KMS-11 (cell line): ENCODE results near the gene RBM48.
"Not testable (repeated sequence)": the region's sequence is repeated elsewhere in the genome, so short reads cannot be mapped to it uniquely, and the experiment has no call there.

Source experiments
- H2AFZ ChIP-seq: fragments of 200-600 bp; sonication (generic); 2 replicates; pipeline ENCODE4 v1.6.1; 2016; ENCODE audit warnings: antibody characterized with exemption, mixed run types, low read depth
- H3K27ac ChIP-seq: fragments of 200-600 bp; sonication (generic); 2 replicates; pipeline ENCODE4 v1.6.1; 2016; ENCODE audit warnings: mild to moderate bottlenecking, mixed run types
- H3K27me3 ChIP-seq: fragments of 200-600 bp; sonication (generic); 2 replicates; pipeline ENCODE4 v1.6.1; 2017; ENCODE audit warnings: mild to moderate bottlenecking, low read depth, mixed run types, moderate library complexity; ENCODE audit not compliant: insufficient read depth
- H3K36me3 ChIP-seq: fragments of 200-600 bp; sonication (generic); 2 replicates; pipeline ENCODE4 v1.6.1; 2017; ENCODE audit warnings: mild to moderate bottlenecking, mixed run types; ENCODE audit not compliant: insufficient read depth
- H3K4me1 ChIP-seq: fragments of 200-600 bp; sonication (generic); 2 replicates; pipeline ENCODE4 v1.6.1; 2016; ENCODE audit warnings: mild to moderate bottlenecking, low read depth, mixed run types; ENCODE audit not compliant: poor library complexity, severe bottlenecking
- H3K4me2 ChIP-seq: fragments of 200-600 bp; sonication (generic); 2 replicates; pipeline ENCODE4 v1.7.0; 2016; ENCODE audit warnings: mild to moderate bottlenecking, mixed run types
- H3K4me3 ChIP-seq: fragments of 200-600 bp; sonication (generic); IDR thresholded peaks from 2 replicates; pipeline ENCODE4 v1.6.1; 2017; ENCODE audit warnings: low read depth, low read length, mixed read lengths; ENCODE audit not compliant: insufficient read depth
- H3K79me2 ChIP-seq: fragments of 200-600 bp; sonication (generic); 2 replicates; pipeline ENCODE4 v1.6.1; 2016; ENCODE audit warnings: low read depth, mixed run types; ENCODE audit not compliant: insufficient read depth
- H3K9ac ChIP-seq: fragments of 200-600 bp; sonication (generic); 2 replicates; pipeline ENCODE4 v1.6.1; 2016; ENCODE audit warnings: mild to moderate bottlenecking, mixed run types
- H4K20me1 ChIP-seq: fragments of 200-600 bp; sonication (generic); 2 replicates; pipeline ENCODE4 v1.6.1; 2016; ENCODE audit warnings: mild to moderate bottlenecking, mixed run types; ENCODE audit not compliant: insufficient read depth
- TF ChIP-seq, protein P1 (sequence below): fragments of 200-600 bp; sonication (generic); conservative IDR thresholded peaks from 2 replicates; pipeline ENCODE4 v1.6.1; 2017; ENCODE audit warnings: low read depth, mild to moderate bottlenecking, antibody characterized with exemption, low read length, moderate library complexity, mixed read lengths

The RBM48 gene

GRCh38 chr7:92528188-92528957 lies at the start of gene RBM48, which contains the start of gene PEX1:
Gene RBM48 (plus strand): TSS chr7:92528795. CDS start chr7:92528814, 19 bp downstream.
Gene PEX1 (minus strand): TSS chr7:92528520. CDS start chr7:92528435, 85 bp downstream.
- peaks cover 26% of the 10 kb centered on the region; the same call in 1 of the 2 replicates for H3K79me2 ChIP-seq
- H3K4me2 ChIP-seq = peak within 1 kb of the TSS; percentile 79
- no peaks in the 10 kb centered on the region; the same call in 1 of the 2 replicates for H3K36me3 ChIP-seq
- peak within 1 kb of the TSS; percentile 76 for H3K27ac ChIP-seq
- peaks cover 20% of the 10 kb centered on the region for H3K4me1 ChIP-seq
- no peaks in the 10 kb centered on the region for H4K20me1 ChIP-seq
- TF ChIP-seq, protein P1, sequence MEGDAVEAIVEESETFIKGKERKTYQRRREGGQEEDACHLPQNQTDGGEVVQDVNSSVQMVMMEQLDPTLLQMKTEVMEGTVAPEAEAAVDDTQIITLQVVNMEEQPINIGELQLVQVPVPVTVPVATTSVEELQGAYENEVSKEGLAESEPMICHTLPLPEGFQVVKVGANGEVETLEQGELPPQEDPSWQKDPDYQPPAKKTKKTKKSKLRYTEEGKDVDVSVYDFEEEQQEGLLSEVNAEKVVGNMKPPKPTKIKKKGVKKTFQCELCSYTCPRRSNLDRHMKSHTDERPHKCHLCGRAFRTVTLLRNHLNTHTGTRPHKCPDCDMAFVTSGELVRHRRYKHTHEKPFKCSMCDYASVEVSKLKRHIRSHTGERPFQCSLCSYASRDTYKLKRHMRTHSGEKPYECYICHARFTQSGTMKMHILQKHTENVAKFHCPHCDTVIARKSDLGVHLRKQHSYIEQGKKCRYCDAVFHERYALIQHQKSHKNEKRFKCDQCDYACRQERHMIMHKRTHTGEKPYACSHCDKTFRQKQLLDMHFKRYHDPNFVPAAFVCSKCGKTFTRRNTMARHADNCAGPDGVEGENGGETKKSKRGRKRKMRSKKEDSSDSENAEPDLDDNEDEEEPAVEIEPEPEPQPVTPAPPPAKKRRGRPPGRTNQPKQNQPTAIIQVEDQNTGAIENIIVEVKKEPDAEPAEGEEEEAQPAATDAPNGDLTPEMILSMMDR = peak; percentile 35; the same call in 1 of the 2 replicates
- no peaks in the 10 kb centered on the region for H3K27me3 ChIP-seq
- H3K9ac ChIP-seq = peak within 1 kb of the TSS; percentile 69
- H3K4me3 ChIP-seq = no peak within 1 kb of the TSS
- H2AFZ ChIP-seq = peak within 1 kb of the TSS; percentile 89

DNA sequence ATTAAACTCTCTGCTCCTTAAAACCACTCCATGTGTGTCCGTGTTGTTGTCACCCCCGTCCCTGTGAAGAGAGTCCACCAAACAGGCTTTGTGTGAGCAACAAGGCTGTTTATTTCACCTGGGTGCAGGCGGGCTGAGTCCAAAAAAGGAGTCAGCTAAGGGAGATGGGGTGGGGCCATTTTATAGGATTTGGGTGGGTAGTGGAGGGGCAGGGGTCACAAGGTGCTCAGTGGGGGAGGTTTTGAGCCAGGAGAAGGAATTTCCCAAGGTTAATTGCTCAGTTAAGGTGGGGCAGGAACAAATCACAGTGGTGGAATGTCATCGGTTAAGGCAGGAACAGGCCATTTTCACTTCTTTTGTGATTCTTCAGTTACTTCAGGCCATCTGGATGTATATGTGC lies 49.4 kb upstream of the RBM48 start:
- not testable (repeated sequence) for H4K20me1 ChIP-seq, H3K36me3 ChIP-seq, H3K4me2 ChIP-seq, H3K4me3 ChIP-seq, H3K27me3 ChIP-seq, H3K27ac ChIP-seq, H3K4me1 ChIP-seq, H2AFZ ChIP-seq, H3K9ac ChIP-seq, H3K79me2 ChIP-seq

DNA sequence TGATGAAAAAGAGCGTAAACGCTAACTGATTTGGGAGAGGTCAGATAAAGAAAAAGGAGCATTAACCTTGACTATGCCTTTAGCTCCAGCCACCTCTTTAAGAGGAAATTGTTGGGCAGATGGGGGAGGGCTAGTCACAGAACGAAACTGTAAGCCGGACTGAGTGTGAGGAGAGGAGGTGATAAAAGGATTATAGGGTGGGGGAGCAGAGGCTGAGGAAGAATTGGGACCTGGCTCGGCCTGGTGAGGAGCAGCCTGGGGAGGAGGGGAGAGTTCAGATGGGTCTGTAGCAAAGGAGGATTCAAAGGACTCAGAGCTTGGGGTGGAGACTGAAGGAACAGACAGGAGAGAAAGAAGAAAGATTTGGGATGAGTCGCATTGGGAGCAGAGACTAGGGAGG lies 45.0 kb upstream of the RBM48 start:
- not testable (repeated sequence) for H3K9ac ChIP-seq, H3K4me3 ChIP-seq, H3K27ac ChIP-seq, H3K4me1 ChIP-seq, H3K79me2 ChIP-seq, H4K20me1 ChIP-seq, H2AFZ ChIP-seq, H3K27me3 ChIP-seq, H3K4me2 ChIP-seq, H3K36me3 ChIP-seq

- H3K36me3 ChIP-seq, H3K4me1 ChIP-seq, H3K4me3 ChIP-seq, H3K79me2 ChIP-seq, H3K27ac ChIP-seq, H4K20me1 ChIP-seq, H2AFZ ChIP-seq, H3K9ac ChIP-seq, H3K4me2 ChIP-seq, H3K27me3 ChIP-seq: not testable (repeated sequence)
Observed at GRCh38 chr7:92484226-92484625, 44.4 kb upstream of the RBM48 start.

DNA sequence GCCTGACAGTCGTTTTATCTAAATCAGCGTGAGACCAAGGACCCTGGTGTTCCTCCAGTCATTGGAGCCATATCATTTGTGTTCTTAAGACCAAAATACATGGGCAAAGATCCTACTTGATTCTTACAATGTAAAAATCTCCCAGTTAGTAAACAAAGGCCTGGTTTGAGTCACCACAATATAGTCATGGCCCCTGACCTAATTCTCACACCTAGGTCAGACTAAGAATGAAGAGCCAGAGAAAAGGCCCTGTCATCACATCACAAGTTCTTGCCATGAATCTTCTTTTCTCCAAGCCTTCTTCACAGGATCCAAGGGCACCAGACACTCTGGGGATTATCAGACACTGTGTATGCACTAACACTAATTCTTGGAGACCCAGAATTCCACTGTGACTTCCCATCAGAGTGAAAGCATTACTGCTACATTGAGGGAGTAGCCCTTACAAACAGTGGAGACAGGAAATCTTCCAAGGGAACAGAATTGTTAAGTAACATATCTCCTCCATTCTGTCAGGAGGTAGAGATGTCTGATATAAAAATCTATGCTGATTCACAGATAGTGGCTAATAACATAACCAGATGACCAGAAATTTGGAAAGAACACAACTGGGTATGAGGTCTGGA lies 43.2 kb upstream of the RBM48 start:
- H3K4me3 ChIP-seq = no peak overlapping the region
- H3K4me2 ChIP-seq = no peak overlapping the region
- no peak overlapping the region for H2AFZ ChIP-seq
- no peaks in the 10 kb centered on the region for H4K20me1 ChIP-seq
- H3K4me1 ChIP-seq = no peaks in the 10 kb centered on the region
- H3K9ac ChIP-seq = no peak overlapping the region
- no peak overlapping the region for H3K27ac ChIP-seq
- TF ChIP-seq, protein P1 = no peak
- H3K27me3 ChIP-seq = no peaks in the 10 kb centered on the region
- no peaks in the 10 kb centered on the region for H3K79me2 ChIP-seq
- H3K36me3 ChIP-seq = no peaks in the 10 kb centered on the region

DNA sequence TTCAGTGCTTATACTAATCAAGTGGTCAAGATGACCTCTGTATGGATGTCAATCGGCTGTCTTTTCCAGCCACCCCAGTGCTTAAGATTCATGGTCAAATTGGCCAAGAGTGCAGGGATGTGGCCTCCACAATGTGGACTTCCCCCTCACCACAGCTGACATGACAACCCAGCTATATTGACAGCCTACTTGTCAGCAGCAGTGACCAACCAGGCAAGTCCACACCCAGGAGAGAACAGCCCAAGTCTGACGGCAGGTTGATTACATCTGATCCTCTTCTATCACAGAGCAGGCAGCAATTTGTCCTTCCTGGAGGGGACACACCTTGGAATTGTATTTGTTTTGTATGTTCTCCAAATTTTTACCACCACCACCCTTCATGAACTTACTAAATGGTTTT lies 42.6 kb upstream of the RBM48 start:
- H3K27ac ChIP-seq = no peak overlapping the region
- TF ChIP-seq, protein P1 = no peak
- H3K9ac ChIP-seq = no peak overlapping the region
- no peak overlapping the region for H3K4me3 ChIP-seq
- H3K4me1 ChIP-seq = no peaks in the 10 kb centered on the region
- H4K20me1 ChIP-seq = no peaks in the 10 kb centered on the region
- no peaks in the 10 kb centered on the region for H3K36me3 ChIP-seq
- H3K27me3 ChIP-seq = no peaks in the 10 kb centered on the region
- no peak overlapping the region for H2AFZ ChIP-seq
- H3K79me2 ChIP-seq = no peaks in the 10 kb centered on the region
- no peak overlapping the region for H3K4me2 ChIP-seq
